ENCODE data around the gene UNC13A.

Gene UNC13A

DNA sequence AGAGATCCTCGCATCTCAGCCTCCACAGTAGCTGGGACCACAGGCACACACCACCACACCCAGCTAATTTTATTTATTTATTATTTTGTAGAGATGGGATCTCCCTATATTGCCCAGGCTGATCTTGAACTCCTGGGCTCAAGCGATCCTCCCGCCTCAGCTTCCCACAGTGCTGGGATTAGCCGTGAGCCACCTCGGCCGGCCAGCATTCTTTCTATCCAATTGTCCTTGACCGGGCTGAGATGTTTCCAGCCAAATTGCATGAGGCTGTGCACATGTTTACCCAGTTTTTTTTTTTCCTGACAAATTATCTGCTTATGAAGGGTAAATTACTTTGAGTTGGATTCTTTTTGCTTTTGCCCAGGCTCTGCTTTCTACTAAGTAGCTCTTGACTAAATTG is 28.2 kb downstream of the UNC13A start:
- DNase-seq = no peak

DNA sequence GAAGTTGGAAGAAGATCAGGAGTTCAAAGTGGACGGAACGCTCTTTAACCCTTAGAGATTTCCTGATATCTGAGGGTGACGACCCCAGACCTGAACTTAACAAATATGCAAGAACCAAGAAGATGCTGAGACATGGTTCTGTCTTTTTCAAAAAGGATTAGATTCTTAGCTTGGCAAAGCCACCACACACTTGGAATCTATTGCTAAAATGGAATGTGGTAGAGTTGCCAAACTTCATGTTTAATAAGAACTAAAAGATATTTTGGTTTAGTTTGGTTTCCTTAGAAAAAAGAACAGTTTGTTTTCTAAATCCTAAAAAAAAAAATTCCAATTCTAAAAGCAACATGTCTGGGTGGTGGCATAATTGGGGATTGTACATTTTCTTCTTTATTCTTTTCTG is 29.5 kb downstream of the UNC13A start:
- no peak for DNase-seq

DNA sequence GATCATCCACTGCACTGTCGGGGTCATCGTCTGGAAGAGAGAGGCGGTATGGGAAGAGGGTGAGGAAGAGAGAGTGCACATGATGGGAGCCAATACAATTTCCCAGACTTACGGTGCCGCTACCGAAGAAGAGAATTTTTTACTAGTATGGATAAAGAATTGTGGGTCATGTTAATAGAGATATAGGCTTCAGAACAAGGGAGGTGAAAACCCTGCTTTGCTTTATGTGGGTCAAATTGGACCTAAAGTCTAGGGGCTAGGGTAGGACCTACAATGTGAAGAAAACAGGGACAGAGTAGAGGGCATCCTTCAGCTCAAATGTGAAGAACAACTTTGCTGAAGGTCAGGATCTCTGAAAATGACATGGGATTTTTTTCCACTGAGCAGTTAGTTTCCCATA is 29.9 kb downstream of the UNC13A start:
- no peak for DNase-seq

DNA sequence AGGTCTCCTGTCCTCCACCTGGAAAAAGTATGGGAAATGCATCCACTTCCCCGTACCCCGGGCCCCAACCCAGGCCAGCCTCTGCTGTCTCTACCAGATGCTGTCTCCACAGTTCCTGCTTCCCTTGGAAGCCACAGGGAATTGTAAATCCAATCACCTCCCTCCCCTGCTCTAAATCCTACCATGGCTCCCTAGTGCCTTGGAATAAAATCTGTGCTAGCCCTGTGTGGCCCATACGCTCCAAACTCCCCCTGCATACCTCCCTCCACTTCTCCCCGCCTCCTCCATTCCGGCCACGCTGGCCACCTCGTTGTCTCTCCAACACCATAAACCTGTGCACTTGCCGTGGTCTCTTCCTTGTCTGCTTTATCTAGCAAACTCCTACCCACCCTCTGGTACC is 31.2 kb downstream of the UNC13A start:
- DNase-seq = no peak

DNA sequence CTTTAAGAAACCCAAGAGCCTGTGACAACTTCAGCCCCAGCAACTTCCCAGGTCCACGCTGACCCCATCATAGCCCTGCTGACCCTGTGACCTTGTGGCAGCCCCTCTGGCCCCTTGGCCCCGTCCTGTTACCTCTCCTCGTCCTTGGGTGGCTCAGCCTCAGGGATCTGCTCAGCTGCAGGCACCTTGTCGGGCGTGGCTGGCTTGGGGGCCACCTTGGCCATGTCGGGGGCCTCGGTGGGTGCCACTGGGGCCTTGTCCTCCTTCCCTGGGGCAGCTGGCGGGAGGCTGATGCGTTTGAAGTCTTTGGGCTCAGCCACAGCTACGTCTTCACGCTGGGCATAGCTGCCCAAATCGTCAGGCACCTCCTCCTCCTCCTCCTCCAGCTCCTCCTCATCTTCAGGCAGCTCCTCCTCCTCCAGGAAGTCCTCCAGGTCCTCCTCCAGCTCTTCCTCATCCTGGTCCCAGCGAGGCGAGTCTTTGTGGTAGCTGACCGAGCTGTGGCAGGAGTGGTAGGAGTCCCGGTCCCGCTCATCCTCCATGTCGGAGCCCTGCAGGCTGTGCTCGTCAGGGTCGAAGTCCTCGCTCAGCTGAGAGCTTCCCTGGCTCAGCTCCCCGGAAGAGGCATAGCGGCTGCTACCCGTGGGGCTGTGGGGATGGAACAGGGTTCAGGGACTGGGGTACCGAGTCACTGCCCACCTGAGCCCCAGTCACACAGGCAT is 32.2 kb downstream of the UNC13A start:
- DNase-seq = no peak

DNA sequence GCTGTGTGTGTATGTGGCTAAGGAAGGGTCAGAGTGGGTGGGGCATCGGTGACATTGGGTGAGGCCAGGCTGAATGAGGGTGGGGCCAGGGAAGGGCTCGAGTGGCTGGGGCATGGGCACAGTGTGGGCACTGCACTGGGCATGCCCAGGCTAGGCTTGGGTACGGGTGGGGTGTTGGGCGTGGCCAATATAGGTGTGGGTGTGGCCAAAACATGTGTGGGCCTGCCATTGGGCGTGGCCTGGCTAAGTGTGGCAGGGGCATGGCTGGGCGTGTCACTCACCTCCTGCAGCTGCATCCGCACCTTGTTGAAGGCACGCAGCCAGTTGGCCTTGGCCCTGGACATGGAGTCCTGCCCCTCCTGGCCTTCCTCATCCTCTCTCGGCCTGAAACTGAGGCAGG is 33.2 kb downstream of the UNC13A start:
- DNase-seq = no peak

DNA sequence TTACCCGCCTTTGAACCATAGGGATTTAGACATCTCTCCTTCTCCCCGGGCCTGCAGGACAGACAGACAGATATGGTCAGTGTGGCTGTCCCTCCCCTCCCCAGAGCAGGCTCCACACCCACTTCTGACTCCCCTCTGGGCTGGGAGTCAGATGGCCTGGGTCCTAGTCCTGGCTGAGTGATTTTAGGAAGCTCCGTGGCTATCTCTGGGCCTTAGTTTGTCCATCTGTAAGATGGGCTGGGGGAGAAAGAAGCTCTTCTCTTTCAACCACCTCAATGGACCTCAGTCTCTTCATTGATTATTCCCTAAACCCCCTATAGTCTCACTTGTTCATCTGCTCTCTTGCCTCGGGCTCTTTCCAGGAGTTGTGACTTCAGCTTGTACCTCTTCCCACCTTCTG is 35.5 kb downstream of the UNC13A start:
- no peak for DNase-seq

DNA sequence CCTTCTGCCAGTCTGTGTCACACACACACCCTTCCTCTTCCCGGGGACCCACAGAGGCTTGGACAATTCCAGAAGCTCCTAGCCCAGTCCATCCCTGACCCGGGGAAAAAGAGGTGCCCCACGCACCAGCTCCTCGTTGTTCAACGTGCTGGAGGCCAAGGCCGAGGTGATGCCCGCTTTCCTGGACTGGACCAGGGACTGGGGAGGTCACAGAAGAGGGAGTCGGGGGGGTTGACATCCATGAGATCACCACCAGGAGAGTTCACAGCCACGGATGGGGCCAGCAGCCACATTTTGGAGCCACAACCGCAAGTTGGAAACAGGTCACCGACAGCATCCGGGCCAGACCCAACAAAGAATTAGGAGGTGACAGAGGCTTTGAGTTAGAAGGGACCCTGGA is 39.4 kb downstream of the UNC13A start:
- no peak for DNase-seq

DNA sequence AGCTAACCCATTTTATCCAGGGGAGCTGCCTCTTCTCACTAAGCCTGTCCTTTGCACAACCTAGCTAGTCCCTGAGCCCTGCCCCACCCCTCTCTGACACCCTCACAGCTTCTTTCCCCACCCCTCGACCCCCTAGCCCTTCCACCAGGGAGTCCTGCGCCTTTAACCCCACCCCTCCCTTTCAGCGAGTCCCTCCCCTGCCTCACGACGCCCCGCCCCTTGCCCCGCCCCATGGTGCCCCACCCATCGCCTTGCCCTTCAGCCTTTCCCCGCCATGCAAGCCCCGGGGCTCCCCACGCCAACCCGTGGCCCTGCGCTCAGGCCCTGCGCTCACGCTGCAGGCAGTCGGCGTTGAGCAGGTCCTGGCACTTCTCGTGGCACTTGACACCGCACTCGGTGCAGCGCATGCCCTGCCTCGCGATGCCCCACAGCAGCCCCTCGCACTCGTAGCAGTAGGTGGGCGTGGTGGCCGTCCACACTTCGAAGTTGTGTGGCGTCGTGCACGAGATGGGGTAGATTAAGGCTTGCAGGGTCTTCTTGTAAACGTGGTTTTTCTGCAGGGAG is 40.0 kb downstream of the UNC13A start:
- DNase-seq = no peak

DNA sequence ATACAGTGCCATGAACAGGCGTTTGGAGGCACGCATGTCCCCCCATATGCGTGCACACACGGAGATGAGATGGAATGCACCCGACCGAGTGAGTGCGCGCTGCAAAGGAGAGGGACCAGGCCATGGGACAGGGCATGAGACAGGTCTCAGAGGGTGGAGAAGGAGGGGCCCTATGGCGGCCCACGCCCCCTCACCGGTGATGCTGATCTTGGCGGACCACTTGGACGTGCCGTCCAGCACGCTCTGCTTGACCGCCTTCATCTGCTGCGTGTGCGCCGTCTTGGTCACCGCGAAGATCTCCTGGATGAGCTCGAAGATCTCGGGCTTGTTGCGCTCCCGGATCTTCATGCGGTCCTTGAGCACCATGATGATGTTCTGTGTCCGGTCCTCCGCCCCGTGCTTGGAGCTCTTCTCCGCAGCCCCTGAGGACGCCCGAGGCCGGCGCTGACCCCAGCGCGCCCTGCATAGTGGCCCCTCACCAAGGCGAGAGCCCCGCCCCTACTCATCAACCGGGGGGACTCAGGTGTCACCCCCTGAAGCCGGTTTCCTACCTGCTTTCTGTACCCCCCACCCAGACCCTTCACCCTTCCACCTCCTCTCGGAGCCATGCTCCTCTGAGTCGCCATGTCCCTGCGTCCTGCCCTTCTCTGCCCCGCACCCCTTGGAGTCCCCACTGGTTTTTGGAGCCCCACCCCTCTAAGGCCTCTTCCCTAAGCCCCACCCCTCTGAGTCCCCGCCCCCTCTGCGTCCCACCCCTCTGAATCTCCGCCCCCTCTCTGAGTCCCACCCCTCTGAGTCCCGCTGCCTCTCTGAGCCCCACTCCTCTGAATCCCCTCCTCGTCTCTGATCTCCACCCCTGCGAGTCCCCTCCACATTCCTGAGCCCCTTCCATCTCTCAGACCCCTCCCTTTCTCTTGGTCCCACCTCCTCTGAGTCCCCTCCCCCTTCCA is 40.8 kb downstream of the UNC13A start:
- DNase-seq = no peak

DNA sequence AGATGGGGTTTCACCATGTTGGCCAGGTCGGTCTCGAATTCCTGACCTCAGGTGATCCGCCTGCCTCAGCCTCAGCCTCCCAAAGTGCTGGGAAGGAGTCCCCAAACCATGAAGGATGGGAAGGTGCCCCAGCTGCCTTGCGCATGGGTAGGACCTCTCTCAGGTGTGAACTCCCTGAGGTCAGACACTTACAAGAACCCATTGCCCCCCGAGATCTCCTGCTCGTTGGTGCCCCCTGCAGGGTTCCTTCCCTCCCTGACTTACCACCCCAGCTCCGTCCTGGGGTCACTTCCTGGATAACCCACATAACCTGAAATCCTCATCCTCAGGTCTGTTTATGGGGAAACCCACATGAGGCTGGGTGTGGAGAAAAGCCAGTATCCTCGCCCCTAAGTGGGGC is 41.7 kb downstream of the UNC13A start:
- no peak for DNase-seq

DNA sequence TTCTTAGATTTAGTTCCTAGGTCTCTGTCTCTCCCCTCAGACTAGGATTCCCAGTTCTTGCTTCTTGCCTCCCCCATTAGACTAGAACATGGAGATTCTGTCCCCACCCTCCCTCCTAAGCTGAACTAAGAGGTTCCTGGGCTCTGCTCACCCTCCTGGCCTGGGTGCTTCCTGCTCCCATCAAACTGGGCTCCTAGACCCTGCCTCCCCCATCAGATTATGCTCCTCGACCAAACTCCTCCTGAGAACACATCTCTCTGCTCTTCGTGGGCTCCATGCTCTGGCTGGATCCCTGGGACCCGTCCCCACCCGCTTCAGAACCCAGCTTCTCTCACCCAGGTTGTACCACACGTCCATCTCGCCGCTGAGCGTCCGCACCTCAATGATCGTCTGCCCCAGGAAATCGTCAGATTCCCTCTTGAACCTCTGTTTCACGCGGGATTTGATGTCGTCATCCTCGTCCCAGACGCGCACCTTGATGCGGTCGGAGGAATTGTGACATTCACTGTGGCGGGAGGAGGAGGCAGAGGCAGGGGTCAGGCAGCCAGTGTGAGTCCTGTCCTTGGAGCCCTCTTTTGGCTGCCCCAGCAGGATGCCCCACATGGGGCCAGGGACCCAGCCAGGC is 42.7 kb downstream of the UNC13A start:
- DNase-seq = no peak

DNA sequence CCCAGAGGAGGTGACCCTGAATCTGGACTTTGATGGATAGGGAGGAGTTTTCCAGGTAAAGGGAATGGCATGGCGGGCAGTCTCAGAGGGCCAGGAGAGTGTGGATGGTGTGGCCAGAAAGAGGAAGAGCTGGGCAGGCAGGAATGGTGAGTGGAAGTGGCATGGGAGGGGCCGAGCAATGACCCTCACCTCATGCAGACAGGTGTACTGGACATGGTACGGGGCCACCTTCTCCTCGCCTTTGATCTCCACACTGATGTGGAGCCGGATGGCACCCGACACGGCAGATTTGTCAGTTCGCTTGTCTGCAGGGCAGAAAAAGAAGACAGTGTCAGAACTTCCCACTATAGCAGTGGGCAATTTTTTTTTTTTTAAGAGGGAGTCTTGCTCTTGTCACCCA is 45.5 kb downstream of the UNC13A start:
- DNase-seq = no peak

DNA sequence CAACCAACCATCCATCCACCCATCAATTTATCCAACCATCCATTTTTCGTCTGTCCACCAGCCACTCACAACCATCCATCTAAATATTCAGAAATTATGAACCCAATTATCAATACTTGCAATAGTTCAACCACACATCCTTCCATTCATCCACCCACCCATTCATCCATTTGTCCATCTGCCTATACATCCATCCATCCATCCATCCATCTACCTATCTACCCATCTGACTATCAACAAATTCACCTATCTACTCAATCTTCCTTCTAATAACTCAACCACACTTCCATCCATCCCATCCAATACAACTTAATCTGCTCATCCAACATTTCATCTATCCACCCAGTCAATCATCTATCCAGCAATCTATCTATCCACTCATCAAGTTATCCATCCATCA is 46.3 kb downstream of the UNC13A start:
- no peak for DNase-seq

DNA sequence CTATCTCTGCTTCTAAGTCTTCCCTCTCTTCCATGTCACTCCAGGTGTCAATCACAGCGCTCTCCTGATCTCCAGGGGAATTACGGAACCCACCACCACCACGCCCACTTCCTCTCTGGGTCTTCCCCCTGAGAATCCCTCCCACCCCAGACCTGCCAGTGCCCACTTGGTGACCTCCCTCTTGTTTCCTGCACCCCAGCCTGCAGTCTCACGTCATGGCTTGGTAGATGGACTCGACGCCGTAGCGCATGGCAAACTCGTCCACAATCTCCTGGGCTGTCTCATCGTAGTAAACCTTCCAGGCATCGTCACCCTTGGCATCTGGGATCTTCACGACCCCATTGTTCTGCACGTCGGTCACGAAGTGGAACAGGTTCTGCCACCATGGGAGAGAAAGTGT is 47.0 kb downstream of the UNC13A start:
- no peak for DNase-seq

DNA sequence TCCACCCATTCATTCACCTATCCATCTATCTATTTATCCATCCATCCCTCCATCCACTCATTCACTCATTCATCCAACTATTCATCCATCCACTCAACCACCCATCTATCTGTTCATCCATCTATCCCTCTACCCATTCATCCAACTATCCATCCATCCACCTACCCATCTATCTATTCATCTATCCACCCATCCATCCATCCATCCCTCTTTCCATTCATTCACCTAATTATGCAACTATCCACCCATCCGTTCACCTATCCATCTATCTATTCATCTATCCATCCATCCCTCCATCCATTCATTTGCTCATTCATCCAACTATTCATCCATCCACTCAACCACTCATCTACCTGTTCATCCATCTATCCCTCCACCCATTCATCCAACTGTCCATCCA is 54.5 kb downstream of the UNC13A start:
- DNase-seq = no peak

DNA sequence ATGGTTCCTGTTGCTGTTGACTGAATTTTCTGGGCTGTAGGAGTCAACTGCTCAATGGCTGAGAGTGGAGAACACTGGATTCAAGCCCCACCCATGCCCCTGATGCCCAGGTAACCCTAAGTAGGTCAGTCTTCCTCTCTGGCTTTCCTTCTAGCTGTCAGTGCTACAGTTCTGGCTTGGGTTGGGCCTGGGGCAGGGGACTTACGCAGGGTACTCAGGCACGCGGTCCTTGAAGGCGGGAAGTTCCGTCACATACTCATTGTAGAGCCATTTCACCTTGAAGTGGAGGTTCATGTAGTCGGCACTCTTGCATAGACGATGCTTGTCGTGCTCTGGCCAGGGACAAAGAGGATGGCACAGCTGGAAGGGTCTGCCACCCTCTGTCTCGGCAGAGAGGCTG is 55.6 kb downstream of the UNC13A start:
- no peak for DNase-seq

DNA sequence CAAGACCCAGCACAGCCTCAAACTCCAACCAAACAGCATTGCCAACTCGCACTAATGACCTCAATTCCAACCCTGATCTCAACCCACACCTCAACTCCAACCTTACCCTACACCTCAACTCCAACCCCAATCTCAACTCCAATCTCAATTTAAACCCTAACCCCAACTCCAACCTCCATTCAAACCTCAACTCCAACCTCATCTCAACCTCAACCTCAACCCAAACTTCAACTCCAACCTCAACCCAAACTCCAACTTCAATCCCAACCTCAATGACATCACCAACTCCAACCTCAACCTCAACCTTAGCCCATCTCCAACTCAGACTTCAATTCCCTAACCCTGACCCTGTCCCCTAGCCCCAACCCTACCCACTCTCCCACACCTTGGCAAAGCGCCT is 58.4 kb downstream of the UNC13A start:
- DNase-seq = no peak

DNA sequence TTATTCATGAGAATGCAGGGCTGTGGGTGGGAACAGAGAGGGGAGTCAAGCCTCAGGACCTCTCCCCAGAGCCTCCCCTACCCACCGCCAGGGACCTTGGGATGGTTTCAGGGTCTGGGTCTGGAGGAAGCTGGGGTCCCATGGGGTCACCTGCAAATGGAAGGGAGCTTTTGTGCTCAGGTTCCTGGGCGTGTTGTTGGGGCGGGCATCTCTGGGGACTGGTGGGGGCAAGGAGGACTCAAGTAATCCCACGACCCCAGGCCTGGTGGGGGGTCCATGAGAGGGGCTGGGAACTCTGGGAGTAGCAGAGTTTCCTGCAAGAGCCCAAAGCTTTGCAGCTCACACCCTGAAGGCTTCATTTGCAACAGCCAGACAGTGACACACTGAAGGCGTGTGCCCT is 60.2 kb downstream of the UNC13A start:
- no peak for DNase-seq

DNA sequence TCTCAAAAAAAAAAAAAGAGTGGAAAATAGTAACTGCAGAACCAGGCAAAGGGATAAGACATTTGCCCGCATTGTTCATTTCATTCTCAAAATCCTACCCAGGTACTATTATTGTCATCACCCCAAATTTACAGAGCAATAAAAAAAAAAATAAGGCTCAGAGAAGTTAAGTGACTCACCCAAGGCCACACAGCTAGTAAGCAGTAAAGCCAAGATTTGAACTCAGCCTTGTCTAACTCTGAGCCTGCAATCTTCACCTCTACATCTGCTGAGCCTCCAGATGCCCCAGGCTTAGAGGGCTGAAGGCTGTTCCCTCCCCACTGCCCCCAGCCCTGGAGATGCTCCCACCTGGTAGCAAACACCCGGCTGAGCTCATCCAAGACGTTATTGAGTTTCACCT is 61.0 kb downstream of the UNC13A start:
- DNase-seq = no peak

DNA sequence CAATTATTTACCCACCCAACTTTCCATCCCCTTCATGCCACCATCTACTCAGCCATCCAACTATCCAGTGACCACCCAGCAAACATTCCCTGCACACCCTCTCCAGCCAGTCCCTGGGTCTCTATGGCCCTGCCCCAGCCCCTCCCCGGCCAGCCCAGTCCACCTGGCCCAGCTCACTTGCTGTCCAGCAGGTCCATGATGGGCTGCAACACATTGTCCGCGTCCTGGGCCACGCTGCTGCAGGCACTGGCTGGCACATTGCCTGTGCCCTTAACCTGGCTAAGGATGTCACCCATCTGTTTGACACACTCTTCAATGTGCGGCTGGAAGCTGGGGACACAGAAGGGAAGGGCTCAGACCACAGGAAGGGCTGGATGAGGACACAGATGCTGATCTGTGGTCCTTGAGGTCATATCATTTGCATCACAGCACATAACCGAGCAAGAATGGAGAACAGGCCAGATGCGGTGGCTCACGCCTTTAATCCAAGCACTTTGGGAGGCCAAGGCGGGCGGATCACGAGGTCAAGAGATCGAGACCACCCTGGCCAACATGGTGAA is 61.6 kb downstream of the UNC13A start:
- DNase-seq = no peak

DNA sequence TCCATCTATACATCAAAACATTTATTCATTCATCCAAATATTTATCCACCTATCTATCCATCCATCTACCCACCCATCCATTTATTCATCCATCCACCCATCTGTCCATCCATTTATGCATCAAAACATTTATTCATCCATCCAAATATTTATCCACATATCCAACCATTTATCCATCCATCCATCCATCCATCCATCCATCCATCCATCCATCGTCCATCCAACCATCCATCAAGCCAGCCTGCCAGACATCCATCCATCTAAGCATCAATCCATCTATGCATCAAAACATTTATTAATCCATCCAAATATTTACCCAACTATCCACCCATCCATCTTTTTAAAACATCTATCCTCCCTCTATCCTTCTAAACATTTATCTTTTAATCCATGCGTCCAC is 62.2 kb downstream of the UNC13A start:
- DNase-seq = no peak

DNA sequence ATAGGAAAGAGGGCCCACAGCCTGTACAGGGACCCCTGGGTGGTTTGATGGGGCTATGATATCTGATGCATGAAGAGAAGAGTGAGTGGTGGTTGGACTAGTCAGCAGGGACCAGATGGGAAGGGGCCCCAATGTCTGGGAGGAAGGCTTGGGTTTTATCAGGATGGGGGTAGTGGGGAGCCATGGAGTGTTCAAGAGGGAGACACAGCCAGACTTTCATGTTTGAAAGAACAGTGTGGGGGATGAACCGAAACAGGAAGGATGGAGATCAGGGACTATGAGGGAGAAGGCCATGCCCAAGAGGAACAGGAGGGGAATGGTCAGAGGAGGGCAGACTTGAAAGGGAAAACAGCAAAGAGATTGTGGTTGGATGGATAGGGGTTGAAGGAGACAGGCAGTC is 63.1 kb downstream of the UNC13A start:
- DNase-seq = no peak

Data from bone marrow (tissue), 2 donors.